ENCODE data around the gene NAA11.
A peak's percentile ranks its signal among the peaks of the same experiment; 100 is the strongest.

NAA11 gene

DNA sequence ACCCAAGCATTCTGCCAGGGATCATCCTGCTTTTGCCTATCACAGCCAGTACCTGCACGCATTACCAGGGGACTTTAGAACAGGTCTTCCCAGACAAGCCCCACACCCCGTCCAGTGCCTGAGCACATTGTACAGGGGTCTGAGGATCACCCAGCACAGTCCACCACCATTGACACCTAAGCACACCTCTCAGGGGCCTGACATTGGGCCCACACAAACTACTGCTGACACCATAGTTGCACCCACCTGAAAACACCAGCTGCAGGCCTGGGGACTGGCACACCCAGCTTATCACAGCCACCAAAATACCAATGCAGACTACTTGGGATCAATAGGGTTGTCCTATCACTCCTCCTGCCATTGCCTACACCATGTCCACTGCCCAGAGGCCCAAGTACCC is 14.7 kb upstream of the NAA11 start:
- no peaks in the 10 kb centered on the region for H3K27me3 ChIP-seq (replicated peaks)
- H3K4me3 ChIP-seq (ENCODE audit: low read depth, low read length) = no peak overlapping the region
- H3K27ac ChIP-seq = no peak overlapping the region
- in situ Hi-C loops (cut with HindIII; ENCODE audit: low pct_ligation_motif_present, low sequenced_read_pairs) = no loop called here
- no peaks in the 10 kb centered on the region for H3K36me3 ChIP-seq (replicated peaks)
- DNase-seq = no peak
- TF ChIP-seq, protein P1, sequence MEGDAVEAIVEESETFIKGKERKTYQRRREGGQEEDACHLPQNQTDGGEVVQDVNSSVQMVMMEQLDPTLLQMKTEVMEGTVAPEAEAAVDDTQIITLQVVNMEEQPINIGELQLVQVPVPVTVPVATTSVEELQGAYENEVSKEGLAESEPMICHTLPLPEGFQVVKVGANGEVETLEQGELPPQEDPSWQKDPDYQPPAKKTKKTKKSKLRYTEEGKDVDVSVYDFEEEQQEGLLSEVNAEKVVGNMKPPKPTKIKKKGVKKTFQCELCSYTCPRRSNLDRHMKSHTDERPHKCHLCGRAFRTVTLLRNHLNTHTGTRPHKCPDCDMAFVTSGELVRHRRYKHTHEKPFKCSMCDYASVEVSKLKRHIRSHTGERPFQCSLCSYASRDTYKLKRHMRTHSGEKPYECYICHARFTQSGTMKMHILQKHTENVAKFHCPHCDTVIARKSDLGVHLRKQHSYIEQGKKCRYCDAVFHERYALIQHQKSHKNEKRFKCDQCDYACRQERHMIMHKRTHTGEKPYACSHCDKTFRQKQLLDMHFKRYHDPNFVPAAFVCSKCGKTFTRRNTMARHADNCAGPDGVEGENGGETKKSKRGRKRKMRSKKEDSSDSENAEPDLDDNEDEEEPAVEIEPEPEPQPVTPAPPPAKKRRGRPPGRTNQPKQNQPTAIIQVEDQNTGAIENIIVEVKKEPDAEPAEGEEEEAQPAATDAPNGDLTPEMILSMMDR (IDR thresholded peaks at IDR 0.05; ENCODE audit: low read depth, low read length, missing control alignments) = no peak

DNA sequence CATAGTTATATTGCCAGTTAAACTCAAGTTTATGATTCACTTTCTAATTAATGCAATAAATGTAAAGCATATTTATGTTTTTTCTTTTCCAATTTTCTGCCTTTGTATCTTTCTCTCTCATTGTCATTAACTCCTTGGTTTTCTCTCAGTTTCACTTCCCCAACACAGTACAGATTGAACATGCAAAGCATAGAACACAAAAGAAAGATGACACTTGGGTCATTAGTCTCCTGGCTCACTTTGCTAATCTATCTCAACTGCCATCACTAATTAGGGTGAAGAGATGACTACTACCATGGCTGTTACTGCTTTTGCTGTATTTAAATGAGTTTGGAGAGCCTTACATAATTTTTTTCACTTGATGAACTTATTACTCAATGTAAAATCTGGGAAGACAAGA is 12.3 kb upstream of the NAA11 start:
- TF ChIP-seq, protein P1 (IDR thresholded peaks at IDR 0.05; ENCODE audit: low read depth, low read length, missing control alignments) = no peak
- Histone ChIP-seq H3K4me3 (ENCODE audit: low read depth, low read length) (no peak overlapping the region), H3K27me3 (replicated peaks) (no peaks in the 10 kb centered on the region), H3K36me3 (replicated peaks) (no peaks in the 10 kb centered on the region), H3K27ac (no peak overlapping the region)
- DNase-seq = no peak
- in situ Hi-C loops (cut with HindIII; ENCODE audit: low pct_ligation_motif_present, low sequenced_read_pairs) = no loop called here

DNA sequence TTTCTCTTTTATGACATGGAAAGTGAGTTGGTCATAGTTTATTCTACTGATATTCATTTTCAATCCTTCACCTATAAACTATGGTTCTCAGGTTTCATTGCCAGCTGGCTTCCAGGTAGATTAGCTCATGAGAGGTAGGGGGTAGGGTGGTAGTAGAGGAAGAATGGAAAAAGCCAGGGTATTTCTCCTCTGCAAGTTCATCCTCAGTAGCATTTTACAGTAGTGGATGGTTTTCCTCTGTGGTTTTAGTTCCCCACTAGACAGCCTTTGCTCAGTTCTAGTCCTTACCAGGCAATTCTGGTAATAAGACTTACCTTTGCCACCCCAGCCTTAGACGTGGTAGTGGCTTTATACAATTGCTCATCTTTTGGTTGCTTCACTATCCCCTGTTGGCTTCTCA is 8.9 kb upstream of the NAA11 start:
- H3K27me3 ChIP-seq (replicated peaks) = no peaks in the 10 kb centered on the region
- no peak overlapping the region for H3K4me3 ChIP-seq (ENCODE audit: low read depth, low read length)
- in situ Hi-C loops (cut with HindIII; ENCODE audit: low pct_ligation_motif_present, low sequenced_read_pairs) = no loop called here

DNA sequence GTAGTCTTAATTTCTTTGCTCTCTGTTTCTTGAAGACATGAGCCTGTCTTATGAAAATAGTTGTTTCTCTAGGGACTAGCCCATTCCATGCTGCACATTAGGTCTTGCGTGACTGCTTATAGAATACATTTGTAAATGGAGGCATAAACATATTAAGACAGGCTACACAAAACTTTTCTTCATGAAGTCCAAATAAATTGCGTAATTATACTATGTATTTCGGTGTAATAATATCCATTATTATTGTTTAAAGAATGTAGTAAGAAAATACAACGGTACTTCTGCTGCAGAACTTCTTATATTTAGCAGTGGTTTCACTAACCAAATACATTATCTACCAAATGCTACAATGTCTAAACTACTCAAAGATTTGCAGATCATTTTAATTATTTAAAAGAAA is 8.5 kb upstream of the NAA11 start:
- H3K4me3 ChIP-seq (ENCODE audit: low read depth, low read length) = no peak overlapping the region
- H3K36me3 ChIP-seq (replicated peaks) = no peaks in the 10 kb centered on the region
- DNase-seq = no peak
- no peak overlapping the region for H3K27ac ChIP-seq
- in situ Hi-C loops (cut with HindIII; ENCODE audit: low pct_ligation_motif_present, low sequenced_read_pairs) = no loop called here
- H3K27me3 ChIP-seq (replicated peaks) = no peaks in the 10 kb centered on the region
- TF ChIP-seq, protein P1 (IDR thresholded peaks at IDR 0.05; ENCODE audit: low read depth, low read length, missing control alignments) = no peak

More for the DNA sequence above, 8.9 kb upstream of the NAA11 start:
- no peak overlapping the region for H3K27ac ChIP-seq
- H3K36me3 ChIP-seq (replicated peaks) = no peaks in the 10 kb centered on the region
- TF ChIP-seq, protein P1 (IDR thresholded peaks at IDR 0.05; ENCODE audit: low read depth, low read length, missing control alignments) = no peak
- DNase-seq = no peak

DNA sequence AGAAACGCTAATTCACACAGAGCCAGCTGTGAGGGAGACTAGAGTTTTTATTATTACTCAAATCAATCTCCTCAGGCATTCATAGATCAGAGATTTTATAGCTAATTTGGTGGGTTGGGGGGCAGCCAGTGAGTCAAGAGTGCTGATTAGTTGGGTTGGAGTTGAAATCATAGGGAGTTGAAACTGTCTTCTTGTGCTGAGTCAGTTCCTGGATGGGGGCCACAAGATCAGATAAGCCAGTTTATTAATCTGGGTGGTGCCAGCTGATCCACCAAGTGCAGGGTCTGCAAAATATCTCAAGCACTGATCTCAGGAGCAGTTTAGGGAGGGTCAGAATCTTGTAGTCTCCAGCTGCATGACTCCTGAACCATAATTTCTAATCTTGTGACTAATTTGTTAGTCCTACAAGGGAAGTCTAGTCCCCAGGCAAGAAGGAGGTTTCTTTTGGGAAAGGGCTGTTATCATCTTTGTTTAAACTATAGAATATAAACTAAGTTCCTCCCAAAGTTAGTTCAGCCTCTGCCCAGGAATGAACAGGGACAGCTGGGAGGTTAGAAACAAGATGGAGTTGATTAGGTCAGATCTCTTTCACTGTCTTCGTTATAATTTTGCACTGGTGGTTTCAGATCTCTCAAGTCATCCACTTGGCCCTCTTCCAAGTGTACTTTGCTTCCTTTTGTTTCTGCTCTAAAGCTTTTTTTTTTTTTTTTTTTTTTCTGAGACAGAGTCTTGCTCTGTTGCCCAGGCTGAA is 5.4 kb upstream of the NAA11 start:
- Histone ChIP-seq H3K36me3 (replicated peaks) (no peaks in the 10 kb centered on the region), H3K27ac (no peak overlapping the region), H3K27me3 (replicated peaks) (no peaks in the 10 kb centered on the region), H3K4me3 (ENCODE audit: low read depth, low read length) (no peak overlapping the region)
- in situ Hi-C loops (cut with HindIII; ENCODE audit: low pct_ligation_motif_present, low sequenced_read_pairs) = no loop called here
- DNase-seq = peak; percentile 6
- TF ChIP-seq, protein P1 (IDR thresholded peaks at IDR 0.05; ENCODE audit: low read depth, low read length, missing control alignments) = no peak

DNA sequence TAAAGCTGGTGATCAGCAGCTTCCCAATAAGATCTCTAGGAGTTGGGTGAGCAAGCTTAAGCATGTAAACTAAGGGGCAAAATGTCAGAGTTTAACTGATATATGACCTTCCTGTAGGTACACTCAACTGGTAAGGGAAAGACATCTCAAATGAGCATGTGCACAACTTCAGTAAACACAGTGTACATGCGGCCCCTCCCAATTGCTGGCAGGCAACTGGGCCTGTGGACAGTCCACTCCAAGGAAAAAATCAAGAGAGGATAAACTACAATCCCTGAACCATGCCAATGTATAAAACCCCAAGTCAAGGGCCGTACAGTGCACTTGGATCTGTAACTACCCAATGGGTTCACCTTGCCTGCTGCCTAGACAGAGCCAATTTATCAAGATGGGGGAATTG is 4.9 kb upstream of the NAA11 start:
- in situ Hi-C loops (cut with HindIII; ENCODE audit: low pct_ligation_motif_present, low sequenced_read_pairs) = no loop called here
- no peak for DNase-seq
- TF ChIP-seq, protein P1 (IDR thresholded peaks at IDR 0.05; ENCODE audit: low read depth, low read length, missing control alignments) = no peak
- no peak overlapping the region for H3K27ac ChIP-seq
- H3K36me3 ChIP-seq (replicated peaks) = no peaks in the 10 kb centered on the region
- H3K4me3 ChIP-seq (ENCODE audit: low read depth, low read length) = no peak overlapping the region
- H3K27me3 ChIP-seq (replicated peaks) = no peaks in the 10 kb centered on the region

Data from brain microvascular endothelial cell (primary cell).